K562 (cell line): ENCODE measurements around the gene GOLGA8A. TPM values are rescaled to one million over a fixed set of nuclear protein-coding genes. Genes with fewer than 3 reads are reported as not detected.

Experiments
- CBX2 ChIP-seq: fragments of 200-600 bp; sonication (generic); IDR thresholded peaks from one replicate; pipeline ENCODE4 v1.6.1; 2012; ENCODE audit warnings: mild to moderate bottlenecking, low read length, inconsistent platforms; ENCODE audit not compliant: insufficient read depth, poor library complexity, severe bottlenecking
- HCFC1 ChIP-seq: IDR thresholded peaks from 2 replicates; pipeline ENCODE4 v1.6.1; 2012; ENCODE audit warnings: low read depth, low read length, improper control_type of control experiment
- HDGF ChIP-seq: fragments of 450-650 bp; IDR thresholded peaks from 2 replicates; pipeline ENCODE4 v1.6.1; 2016
- HNRNPL ChIP-seq: fragments of 200-400 bp; formaldehyde crosslinking; IDR thresholded peaks from 2 replicates; pipeline ENCODE4 v1.6.1; 2017; ENCODE audit warnings: low read depth, mild to moderate bottlenecking, low read length
- PURB ChIP-seq: sonication (generic); formaldehyde crosslinking; IDR thresholded peaks from 2 replicates; pipeline ENCODE4 v1.9.0; 2021; ENCODE audit warnings: low read depth, mild to moderate bottlenecking, missing genetic modification reagents
- ZNF584 ChIP-seq: fragments of 200-800 bp; sonication (Bioruptor generic); IDR thresholded peaks from 2 replicates; pipeline ENCODE4 v1.6.1; 2016; ENCODE audit warnings: low read depth, mild to moderate bottlenecking, missing genetic modification characterization, missing compliant biosample characterization
- polyA plus RNA-seq, 8 experiments: library from polyadenylated mRNA; depleted of rRNA in 4 of 8; stranded (reverse) in 5 of 8; unstranded in 3 of 8; fragments of >200 nt; fragmentation: Nextera tagmentation in 2 of 8; fragmentation: Illumina TruSeq in 1 of 8; extraction: Ambion mirVana in 2 of 8; extraction: Trizol in 1 of 8; gene quantifications; 2 replicates each; pipeline versions ENCODE4 v1.2.1 to v1.2.3, GENCODE V29; 2011 to 2014; ENCODE audit warnings: inconsistent platforms in 1 of 8, missing spikeins in 1 of 8
- total RNA-seq, 7 experiments: library from RNA; depleted of rRNA in 6 of 7; stranded (reverse); fragments of >200 nt in 6 of 7; fragmentation: Illumina TruSeq in 2 of 7; extraction: Trizol in 2 of 7; gene quantifications; 2 replicates each; pipeline versions ENCODE4 v1.2.1 to v1.2.3, GENCODE V29; 2011 to 2021; ENCODE audit warnings: low replicate concordance in 1 of 7
- TF ChIP-seq, protein P1 (sequence below), 2 experiments: fragments of 450-650 bp in 1 of 2; IDR thresholded peaks; 2 replicates each; pipeline ENCODE4 v1.6.1; 2011 to 2017; ENCODE audit warnings: low read depth in 2 of 2, antibody characterized with exemption in 1 of 2, borderline replicate concordance in 1 of 2, low read length in 1 of 2, mild to moderate bottlenecking in 1 of 2, mixed read lengths in 1 of 2; ENCODE audit not compliant: control insufficient read depth in 1 of 2
- TF ChIP-seq, protein P2 (sequence below): fragments of 250-450 bp; sonication (Bioruptor Pico); IDR thresholded peaks from 2 replicates; pipeline ENCODE4 v1.5.0; 2020; ENCODE audit warnings: mild to moderate bottlenecking, borderline replicate concordance
- TF ChIP-seq, protein P3 (sequence below): fragments of 250-450 bp; sonication (Bioruptor Pico); IDR thresholded peaks from 2 replicates; pipeline ENCODE4 v1.4.0; 2020

Gene GOLGA8A
- total and polyA plus RNA-seq, 9 of the 15 experiments (the other 6 are each of a cell fraction or from before 2014, with no cell fraction given): 11.2 to 191 (median 56.3) TPM

DNA sequence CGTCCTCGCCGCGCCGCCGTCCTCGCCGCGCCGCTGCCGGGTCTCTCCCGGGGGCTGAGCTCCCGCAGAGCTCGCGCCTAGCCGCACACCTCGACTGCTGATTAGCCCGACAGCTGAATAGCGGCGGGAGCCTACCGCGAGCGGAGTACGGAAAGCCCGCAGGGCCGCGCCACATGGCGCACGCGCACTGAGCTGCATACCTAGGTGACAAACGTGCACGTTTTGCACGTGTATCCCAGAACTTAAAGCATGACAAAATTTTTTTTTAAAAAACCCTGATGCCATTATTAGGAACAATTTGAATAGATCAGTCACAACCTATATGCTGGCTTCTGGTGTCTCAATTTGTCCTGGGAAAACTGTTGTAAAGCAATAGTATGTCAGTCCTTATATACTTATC is at the start of gene GOLGA8A (continued):
- TF ChIP-seq CBX2 (no peak), PURB (CRISPR knock-in tag) (no peak), HCFC1 (peak; percentile 44; the same call in 1 of the 2 replicates), HDGF (no peak), HNRNPL (no peak), ZNF584 (CRISPR knock-in tag) (no peak)
- TF ChIP-seq, protein P1, sequence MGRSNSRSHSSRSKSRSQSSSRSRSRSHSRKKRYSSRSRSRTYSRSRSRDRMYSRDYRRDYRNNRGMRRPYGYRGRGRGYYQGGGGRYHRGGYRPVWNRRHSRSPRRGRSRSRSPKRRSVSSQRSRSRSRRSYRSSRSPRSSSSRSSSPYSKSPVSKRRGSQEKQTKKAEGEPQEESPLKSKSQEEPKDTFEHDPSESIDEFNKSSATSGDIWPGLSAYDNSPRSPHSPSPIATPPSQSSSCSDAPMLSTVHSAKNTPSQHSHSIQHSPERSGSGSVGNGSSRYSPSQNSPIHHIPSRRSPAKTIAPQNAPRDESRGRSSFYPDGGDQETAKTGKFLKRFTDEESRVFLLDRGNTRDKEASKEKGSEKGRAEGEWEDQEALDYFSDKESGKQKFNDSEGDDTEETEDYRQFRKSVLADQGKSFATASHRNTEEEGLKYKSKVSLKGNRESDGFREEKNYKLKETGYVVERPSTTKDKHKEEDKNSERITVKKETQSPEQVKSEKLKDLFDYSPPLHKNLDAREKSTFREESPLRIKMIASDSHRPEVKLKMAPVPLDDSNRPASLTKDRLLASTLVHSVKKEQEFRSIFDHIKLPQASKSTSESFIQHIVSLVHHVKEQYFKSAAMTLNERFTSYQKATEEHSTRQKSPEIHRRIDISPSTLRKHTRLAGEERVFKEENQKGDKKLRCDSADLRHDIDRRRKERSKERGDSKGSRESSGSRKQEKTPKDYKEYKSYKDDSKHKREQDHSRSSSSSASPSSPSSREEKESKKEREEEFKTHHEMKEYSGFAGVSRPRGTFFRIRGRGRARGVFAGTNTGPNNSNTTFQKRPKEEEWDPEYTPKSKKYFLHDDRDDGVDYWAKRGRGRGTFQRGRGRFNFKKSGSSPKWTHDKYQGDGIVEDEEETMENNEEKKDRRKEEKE (IDR thresholded peaks at IDR 0.05; ENCODE audit: borderline replicate concordance in 1 of 2, control insufficient read depth in 1 of 2, low read depth in 2 of 2, low read length in 1 of 2): no peak
- TF ChIP-seq, protein P2, sequence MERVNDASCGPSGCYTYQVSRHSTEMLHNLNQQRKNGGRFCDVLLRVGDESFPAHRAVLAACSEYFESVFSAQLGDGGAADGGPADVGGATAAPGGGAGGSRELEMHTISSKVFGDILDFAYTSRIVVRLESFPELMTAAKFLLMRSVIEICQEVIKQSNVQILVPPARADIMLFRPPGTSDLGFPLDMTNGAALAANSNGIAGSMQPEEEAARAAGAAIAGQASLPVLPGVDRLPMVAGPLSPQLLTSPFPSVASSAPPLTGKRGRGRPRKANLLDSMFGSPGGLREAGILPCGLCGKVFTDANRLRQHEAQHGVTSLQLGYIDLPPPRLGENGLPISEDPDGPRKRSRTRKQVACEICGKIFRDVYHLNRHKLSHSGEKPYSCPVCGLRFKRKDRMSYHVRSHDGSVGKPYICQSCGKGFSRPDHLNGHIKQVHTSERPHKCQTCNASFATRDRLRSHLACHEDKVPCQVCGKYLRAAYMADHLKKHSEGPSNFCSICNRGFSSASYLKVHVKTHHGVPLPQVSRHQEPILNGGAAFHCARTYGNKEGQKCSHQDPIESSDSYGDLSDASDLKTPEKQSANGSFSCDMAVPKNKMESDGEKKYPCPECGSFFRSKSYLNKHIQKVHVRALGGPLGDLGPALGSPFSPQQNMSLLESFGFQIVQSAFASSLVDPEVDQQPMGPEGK (CRISPR knock-in tag): no peak
- TF ChIP-seq, protein P3, sequence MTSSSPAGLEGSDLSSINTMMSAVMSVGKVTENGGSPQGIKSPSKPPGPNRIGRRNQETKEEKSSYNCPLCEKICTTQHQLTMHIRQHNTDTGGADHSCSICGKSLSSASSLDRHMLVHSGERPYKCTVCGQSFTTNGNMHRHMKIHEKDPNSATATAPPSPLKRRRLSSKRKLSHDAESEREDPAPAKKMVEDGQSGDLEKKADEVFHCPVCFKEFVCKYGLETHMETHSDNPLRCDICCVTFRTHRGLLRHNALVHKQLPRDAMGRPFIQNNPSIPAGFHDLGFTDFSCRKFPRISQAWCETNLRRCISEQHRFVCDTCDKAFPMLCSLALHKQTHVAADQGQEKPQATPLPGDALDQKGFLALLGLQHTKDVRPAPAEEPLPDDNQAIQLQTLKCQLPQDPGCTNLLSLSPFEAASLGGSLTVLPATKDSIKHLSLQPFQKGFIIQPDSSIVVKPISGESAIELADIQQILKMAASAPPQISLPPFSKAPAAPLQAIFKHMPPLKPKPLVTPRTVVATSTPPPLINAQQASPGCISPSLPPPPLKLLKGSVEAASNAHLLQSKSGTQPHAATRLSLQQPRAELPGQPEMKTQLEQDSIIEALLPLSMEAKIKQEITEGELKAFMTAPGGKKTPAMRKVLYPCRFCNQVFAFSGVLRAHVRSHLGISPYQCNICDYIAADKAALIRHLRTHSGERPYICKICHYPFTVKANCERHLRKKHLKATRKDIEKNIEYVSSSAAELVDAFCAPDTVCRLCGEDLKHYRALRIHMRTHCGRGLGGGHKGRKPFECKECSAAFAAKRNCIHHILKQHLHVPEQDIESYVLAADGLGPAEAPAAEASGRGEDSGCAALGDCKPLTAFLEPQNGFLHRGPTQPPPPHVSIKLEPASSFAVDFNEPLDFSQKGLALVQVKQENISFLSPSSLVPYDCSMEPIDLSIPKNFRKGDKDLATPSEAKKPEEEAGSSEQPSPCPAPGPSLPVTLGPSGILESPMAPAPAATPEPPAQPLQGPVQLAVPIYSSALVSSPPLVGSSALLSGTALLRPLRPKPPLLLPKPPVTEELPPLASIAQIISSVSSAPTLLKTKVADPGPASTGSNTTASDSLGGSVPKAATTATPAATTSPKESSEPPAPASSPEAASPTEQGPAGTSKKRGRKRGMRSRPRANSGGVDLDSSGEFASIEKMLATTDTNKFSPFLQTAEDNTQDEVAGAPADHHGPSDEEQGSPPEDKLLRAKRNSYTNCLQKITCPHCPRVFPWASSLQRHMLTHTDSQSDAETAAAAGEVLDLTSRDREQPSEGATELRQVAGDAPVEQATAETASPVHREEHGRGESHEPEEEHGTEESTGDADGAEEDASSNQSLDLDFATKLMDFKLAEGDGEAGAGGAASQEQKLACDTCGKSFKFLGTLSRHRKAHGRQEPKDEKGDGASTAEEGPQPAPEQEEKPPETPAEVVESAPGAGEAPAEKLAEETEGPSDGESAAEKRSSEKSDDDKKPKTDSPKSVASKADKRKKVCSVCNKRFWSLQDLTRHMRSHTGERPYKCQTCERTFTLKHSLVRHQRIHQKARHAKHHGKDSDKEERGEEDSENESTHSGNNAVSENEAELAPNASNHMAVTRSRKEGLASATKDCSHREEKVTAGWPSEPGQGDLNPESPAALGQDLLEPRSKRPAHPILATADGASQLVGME (CRISPR knock-in tag): no peak
